Spleen (tissue), 11 donors: ENCODE results near the gene SPEN. TPM values are rescaled to one million over a fixed set of nuclear protein-coding genes. Genes with fewer than 3 reads are reported as not detected.

Experiments
- DNase-seq: peaks from one replicate; pipeline ENCODE4 v3.0.0-alpha.2; 2020
- H3K27ac ChIP-seq, 8 donors: fragments of 200-600 bp; sonication (generic) in 7 of 8; 1 replicate in 4 of 8; 2 replicates in 4 of 8; pipeline versions ENCODE4 v1.5.0 to v1.8.0; 2016 to 2021; ENCODE audit warnings: inconsistent platforms in 4 of 8, mild to moderate bottlenecking in 4 of 8, moderate library complexity in 1 of 8
- H3K27me3 ChIP-seq, 7 donors: fragments of 200-600 bp; sonication (generic) in 6 of 7; replicated peaks in 1 of 7; 1 replicate in 4 of 7; 2 replicates in 3 of 7; pipeline versions ENCODE4 v1.5.0 to v1.8.0; 2016 to 2021; ENCODE audit warnings: inconsistent platforms in 3 of 7, mild to moderate bottlenecking in 1 of 7
- H3K36me3 ChIP-seq, 6 donors: fragments of 200-600 bp; sonication (generic) in 5 of 6; 1 replicate in 4 of 6; 2 replicates in 2 of 6; pipeline versions ENCODE4 v1.5.0 to v1.8.0; 2016 to 2021; ENCODE audit warnings: inconsistent platforms in 2 of 6
- H3K4me1 ChIP-seq, 6 donors: fragments of 200-600 bp; sonication (generic) in 5 of 6; 1 replicate in 3 of 6; 2 replicates in 3 of 6; pipeline versions ENCODE4 v1.5.0 to v1.8.0; 2016 to 2021; ENCODE audit warnings: inconsistent platforms in 3 of 6
- H3K4me3 ChIP-seq, 8 donors: fragments of 200-600 bp; sonication (generic) in 7 of 8; 1 replicate in 4 of 8; 2 replicates in 4 of 8; pipeline versions ENCODE4 v1.5.0 to v1.8.0; 2016 to 2021; ENCODE audit warnings: inconsistent platforms in 4 of 8, mild to moderate bottlenecking in 4 of 8, moderate library complexity in 2 of 8
- H3K9me3 ChIP-seq, 8 donors: fragments of 200-600 bp; sonication (generic) in 7 of 8; 1 replicate in 4 of 8; 2 replicates in 4 of 8; pipeline versions ENCODE4 v1.5.0 to v1.8.0; 2016 to 2021; ENCODE audit warnings: inconsistent platforms in 4 of 8
- CTCF ChIP-seq, 11 experiments: fragments of 200-600 bp in 7 of 11; fragments of 450-650 bp in 4 of 11; sonication (generic) in 4 of 11; IDR thresholded peaks in 8 of 11; conservative IDR thresholded peaks in 3 of 11; 1 replicate in 7 of 11; 2 replicates in 4 of 11; pipeline versions ENCODE4 v1.4.0 to v1.8.0; 2016 to 2021; ENCODE audit warnings: antibody characterized with exemption in 11 of 11, inconsistent platforms in 4 of 11, mild to moderate bottlenecking in 1 of 11
- POLR2A ChIP-seq, 3 donors: fragments of 450-650 bp; IDR thresholded peaks; one replicate each; pipeline ENCODE4 v1.5.1; 2017; ENCODE audit warnings: antibody characterized with exemption in 3 of 3, mild to moderate bottlenecking in 1 of 3
- POLR2AphosphoS5 ChIP-seq, 3 donors: sonication (generic); formaldehyde crosslinking; IDR thresholded peaks; one replicate each; pipeline ENCODE4 v1.5.1; 2017; ENCODE audit warnings: antibody characterized with exemption in 3 of 3
- WGBS, 5 donors: extraction: QIAGEN DNeasy Blood & Tissue Kit in 3 of 5; methylation state at CpG; one replicate each; pipeline versions ENCODE4 v1.1.5 to v1.1.7; 2013 to 2018; 5-methylcytosine and 5-hydroxymethylcytosine counted together
- intact Hi-C: fragments of 100-400 bp; cut with DNase I; formaldehyde crosslinking; loops from one replicate; pipeline ENCODE4 v1.15.0; 2023; ENCODE audit warnings: low total_unique reads
- polyA plus RNA-seq, 3 donors: library from polyadenylated mRNA; stranded (reverse); fragments of 200-250 nt; gene quantifications; one replicate each; pipeline ENCODE4 v1.2.1, GENCODE V29; 2013
- total RNA-seq, 7 donors: library from RNA; depleted of rRNA in 3 of 7; stranded (reverse); fragments of >200 nt in 3 of 7; fragmentation: NEBNext Ultra II Directional in 4 of 7; extraction: Animal tissue kit (Norgen Biotek cat#: 25700) in 4 of 7; gene quantifications; one replicate each; pipeline versions ENCODE4 v1.1.0 to v1.2.1, GENCODE V29; 2016 to 2021
- donor health status: healthy with polysubstance abuse.
- donor health status: DM: no; HTN: no; CAD: no; lungs with moderate emphysema.
- donor health status: DM: no; HTN: no; CAD: no.
- donor health status: Bipolar disorder and iron deficiency.
- donor health status: healthy.
- donor health status: DM: no; HTN: no; CAD: no.
- donor health status: DM: yes; HTN: yes; CAD: no.

SPEN gene
- total and polyA plus RNA-seq, 10 donors: 8.0 to 75.9 (median 58.4) TPM

- DNase-seq: peak; percentile 20
- Histone ChIP-seq H3K4me3 (no peak overlapping the region), H3K36me3 (peaks cover 0 to 30% (median 0%) of the 10 kb centered on the region in 6 donors), H3K27ac (peak overlapping the region in 2 of 8 donors; percentile 19 to 48), H3K27me3 (no peaks in the 10 kb centered on the region), H3K9me3 (no peaks in the 10 kb centered on the region), H3K4me1 (peaks cover 50 to 100% (median 83%) of the 10 kb centered on the region in 6 donors)
- WGBS, 5 donors: 90 to 98% (median 92%) methylated on average over 3 of the region's 3 CpGs
- TF ChIP-seq POLR2A (IDR thresholded peaks at IDR 0.05) (no peak), POLR2AphosphoS5 (IDR thresholded peaks at IDR 0.05) (no peak), CTCF (IDR thresholded peaks at IDR 0.05 in 8 of 11, conservative IDR thresholded peaks at IDR 0.05 in 3 of 11) (no peak)
- intact Hi-C loops: no loop called here
These were observed 106.8 kb downstream of the SPEN start for GRCh38 chr1:15954316-15954715.

GRCh38 chr1:15955552-15955951 is 108.0 kb downstream of the SPEN start:
- Histone ChIP-seq H3K4me3 (no peak overlapping the region), H3K36me3 (peaks cover 0 to 30% (median 0%) of the 10 kb centered on the region in 6 donors), H3K27ac (no peak overlapping the region), H3K4me1 (peaks cover 39 to 100% (median 79%) of the 10 kb centered on the region in 6 donors), H3K27me3 (no peaks in the 10 kb centered on the region), H3K9me3 (no peaks in the 10 kb centered on the region)
- no peak for DNase-seq
- intact Hi-C loops: no loop called here
- 95 to 100% (median 99%) methylated on average over 2 of the region's 2 CpGs for WGBS, 5 donors
- no peak for TF ChIP-seq POLR2AphosphoS5 (IDR thresholded peaks at IDR 0.05)
- no peak for TF ChIP-seq CTCF (IDR thresholded peaks at IDR 0.05 in 8 of 11, conservative IDR thresholded peaks at IDR 0.05 in 3 of 11)
- no peak for TF ChIP-seq POLR2A (IDR thresholded peaks at IDR 0.05)

- no peak overlapping the region for H3K27ac ChIP-seq
- no peak for DNase-seq
- intact Hi-C loops: no loop called here
- no peak overlapping the region for H3K4me3 ChIP-seq
- H3K27me3 ChIP-seq: no peaks in the 10 kb centered on the region
- no peaks in the 10 kb centered on the region for H3K9me3 ChIP-seq
- H3K4me1 ChIP-seq: peaks cover 33 to 99% (median 76%) of the 10 kb centered on the region in 6 donors
- peaks cover 0 to 30% (median 0%) of the 10 kb centered on the region in 6 donors for H3K36me3 ChIP-seq
- no peak for TF ChIP-seq CTCF (IDR thresholded peaks at IDR 0.05 in 8 of 11, conservative IDR thresholded peaks at IDR 0.05 in 3 of 11)
- TF ChIP-seq POLR2AphosphoS5 (IDR thresholded peaks at IDR 0.05): no peak
- no peak for TF ChIP-seq POLR2A (IDR thresholded peaks at IDR 0.05)
These were observed 108.6 kb downstream of the SPEN start for GRCh38 chr1:15956150-15956549.

- no peaks in the 10 kb centered on the region for H3K27me3 ChIP-seq
- TF ChIP-seq CTCF (IDR thresholded peaks at IDR 0.05 in 8 of 11, conservative IDR thresholded peaks at IDR 0.05 in 3 of 11): no peak
- no peak for TF ChIP-seq POLR2AphosphoS5 (IDR thresholded peaks at IDR 0.05)
- no peak for TF ChIP-seq POLR2A (IDR thresholded peaks at IDR 0.05)
- H3K9me3 ChIP-seq: no peaks in the 10 kb centered on the region
- peak; percentile 61 for DNase-seq
- H3K36me3 ChIP-seq: peaks cover 0 to 34% (median 0%) of the 10 kb centered on the region in 6 donors
- peaks cover 30 to 99% (median 74%) of the 10 kb centered on the region in 6 donors for H3K4me1 ChIP-seq
- intact Hi-C loops: no loop called here
- no peak overlapping the region for H3K4me3 ChIP-seq
- WGBS, 5 donors: 74 to 84% (median 79%) methylated on average over 15 of the region's 15 CpGs
- H3K27ac ChIP-seq: peak overlapping the region in 2 of 8 donors; percentile 38 to 50
These were observed 110.0 kb downstream of the SPEN start for GRCh38 chr1:15957221-15958095.
